HL-60 (cell line): ENCODE measurements around the gene GABRB1.

Experiments used
- GABPA ChIP-seq: IDR thresholded peaks from 2 replicates; pipeline ENCODE4 v1.6.1; 2012; ENCODE audit warnings: low read depth
- TF ChIP-seq, protein P1 (sequence below): IDR thresholded peaks from one replicate; pipeline ENCODE4 v1.5.1; 2011; ENCODE audit warnings: low read length, control low read depth, inconsistent platforms; ENCODE audit not compliant: insufficient read depth

DNA sequence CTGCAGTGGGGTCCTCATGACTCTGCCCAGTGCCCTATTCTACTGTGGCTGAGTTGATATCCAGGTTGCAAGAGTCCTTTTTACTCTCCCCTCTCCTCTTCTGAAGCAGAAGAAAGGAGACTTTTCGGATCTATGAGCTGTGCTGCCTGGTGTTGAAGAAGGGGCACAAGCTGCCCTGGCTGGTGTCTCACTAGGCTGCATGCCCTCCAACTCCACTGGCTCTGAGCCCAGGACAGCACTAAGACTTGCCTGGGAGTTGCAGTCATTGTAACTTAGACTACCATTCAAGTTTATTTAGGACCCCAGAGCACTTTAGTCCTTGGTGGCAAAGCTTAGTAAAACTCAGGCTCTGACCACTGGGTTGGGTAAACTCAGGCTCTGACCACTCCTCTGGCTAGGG is 89.4 kb downstream of the GABRB1 start:
- TF ChIP-seq, protein P1, sequence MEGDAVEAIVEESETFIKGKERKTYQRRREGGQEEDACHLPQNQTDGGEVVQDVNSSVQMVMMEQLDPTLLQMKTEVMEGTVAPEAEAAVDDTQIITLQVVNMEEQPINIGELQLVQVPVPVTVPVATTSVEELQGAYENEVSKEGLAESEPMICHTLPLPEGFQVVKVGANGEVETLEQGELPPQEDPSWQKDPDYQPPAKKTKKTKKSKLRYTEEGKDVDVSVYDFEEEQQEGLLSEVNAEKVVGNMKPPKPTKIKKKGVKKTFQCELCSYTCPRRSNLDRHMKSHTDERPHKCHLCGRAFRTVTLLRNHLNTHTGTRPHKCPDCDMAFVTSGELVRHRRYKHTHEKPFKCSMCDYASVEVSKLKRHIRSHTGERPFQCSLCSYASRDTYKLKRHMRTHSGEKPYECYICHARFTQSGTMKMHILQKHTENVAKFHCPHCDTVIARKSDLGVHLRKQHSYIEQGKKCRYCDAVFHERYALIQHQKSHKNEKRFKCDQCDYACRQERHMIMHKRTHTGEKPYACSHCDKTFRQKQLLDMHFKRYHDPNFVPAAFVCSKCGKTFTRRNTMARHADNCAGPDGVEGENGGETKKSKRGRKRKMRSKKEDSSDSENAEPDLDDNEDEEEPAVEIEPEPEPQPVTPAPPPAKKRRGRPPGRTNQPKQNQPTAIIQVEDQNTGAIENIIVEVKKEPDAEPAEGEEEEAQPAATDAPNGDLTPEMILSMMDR, result no peak
- no peak for TF ChIP-seq GABPA
